ENCODE measurements around the gene STARD3. TPM values are rescaled to one million over a fixed set of nuclear protein-coding genes. Genes with fewer than 3 reads are reported as not detected.

The STARD3 gene
- total RNA-seq, 1 experiment from 2014 or later: 2,579 TPM

DNA sequence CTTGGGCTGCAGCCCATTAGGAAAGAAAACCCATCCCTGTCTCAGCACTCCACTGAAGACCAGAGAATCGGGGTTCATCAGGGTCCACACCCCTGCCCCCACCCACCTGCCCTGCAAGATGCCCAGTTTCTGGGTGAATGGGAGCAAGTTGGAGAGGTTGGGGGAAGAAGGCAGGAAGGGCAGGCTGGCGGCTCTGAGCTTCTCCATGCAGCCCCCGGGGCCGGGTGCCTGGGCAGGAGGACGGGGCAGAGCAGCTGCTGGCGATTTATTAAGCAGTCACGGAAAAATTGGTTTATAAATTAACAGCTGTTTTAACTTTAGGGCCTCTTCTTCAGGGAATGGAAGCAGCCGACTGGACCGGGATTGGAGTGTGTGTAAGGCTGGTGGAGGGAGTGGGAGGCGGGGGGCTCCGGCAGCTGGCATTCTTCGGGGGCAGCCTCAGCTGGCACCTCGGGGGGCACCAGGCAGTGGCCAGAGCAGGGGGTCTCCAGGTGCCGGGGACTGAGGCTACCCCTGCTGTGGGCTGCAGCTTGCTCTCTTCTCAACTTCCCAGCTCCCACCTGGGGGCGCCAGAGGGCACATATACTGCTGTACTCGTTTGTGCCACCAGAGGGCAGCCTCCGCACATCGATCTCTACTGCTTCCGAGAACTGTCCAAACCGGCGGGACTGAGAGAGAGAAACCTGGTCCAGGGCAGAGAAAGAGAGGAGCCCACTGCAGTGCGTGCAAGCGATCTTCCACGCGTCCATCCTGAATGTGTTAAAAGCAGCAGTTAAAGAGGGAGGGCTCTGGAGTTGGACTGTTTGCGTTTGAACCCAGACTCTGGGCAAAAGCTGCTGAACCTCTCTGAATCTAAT is 15.2 kb upstream of the STARD3 start:
- peaks cover 59% of the 10 kb centered on the region for H3K36me3 Mint-ChIP-seq (ENCODE audit: insufficient read depth, unreplicated experiment)
- intact Hi-C loops (cut with micrococcal nuclease; ENCODE audit: unreplicated experiment): loop anchor here (1.0 to 5.0 kb wide), 20 partner anchors 13 to 1229 kb away; partner anchors contain the start of genes ERBB2, IKZF3, MIEN1 and PGAP3
- H3K27me3 Mint-ChIP-seq (ENCODE audit: unreplicated experiment): peaks cover 83% of the 10 kb centered on the region
- CTCF ChIA-PET: interaction anchor here (0.5 to 161.2 kb wide), 124 partner anchors 1 to 1912 kb away, joined by 3 to 42089 read pairs (median 5); partner anchors contain the start of genes CASC3, CDK12, CSF3 and ERBB2
- peaks cover 55% of the 10 kb centered on the region for H3K4me1 Mint-ChIP-seq (ENCODE audit: low read depth, unreplicated experiment)
- no TSS peak for BruUV-seq (replicated peaks)
- peak overlapping the region; percentile 3 for H3K27ac Mint-ChIP-seq (ENCODE audit: unreplicated experiment)
- H3K9me3 Mint-ChIP-seq (ENCODE audit: low read depth, unreplicated experiment): no peaks in the 10 kb centered on the region
- peak overlapping the region; percentile 18 for H3K4me3 Mint-ChIP-seq (ENCODE audit: low read depth, unreplicated experiment)
- DNase-seq: peak; percentile 100
- no peak for TF ChIP-seq CTCF (IDR thresholded peaks at IDR 0.05; ENCODE audit: unreplicated experiment)

DNA sequence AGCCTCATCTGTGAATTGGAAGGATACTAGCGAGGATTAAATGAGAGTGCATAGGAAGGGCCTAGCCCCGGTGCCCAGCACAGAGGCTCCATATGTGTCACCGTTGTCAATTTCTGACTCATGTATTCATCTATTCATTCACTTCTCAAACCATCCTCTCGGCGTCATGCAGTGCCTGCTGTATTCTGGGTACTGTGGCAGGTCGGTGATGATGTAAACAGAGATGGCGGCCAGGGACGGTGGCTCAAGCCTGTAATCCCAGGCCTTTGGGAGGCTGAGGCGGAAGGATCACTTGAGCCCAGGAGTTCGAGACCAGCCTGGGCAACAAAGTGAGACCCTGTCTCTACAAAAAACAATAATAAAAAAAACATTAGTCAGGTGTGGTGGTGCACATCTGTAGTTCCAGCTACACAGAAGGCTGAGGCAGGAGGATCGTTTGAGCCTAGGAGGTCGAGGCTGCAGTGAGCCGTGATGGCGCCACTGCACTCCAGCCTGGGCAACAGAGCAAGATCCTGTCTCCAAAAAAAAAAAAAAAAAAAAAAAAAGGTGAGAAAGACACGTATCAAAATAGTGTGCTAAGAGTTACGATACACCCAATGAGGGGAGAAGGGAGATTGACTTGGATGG is 14.5 kb upstream of the STARD3 start:
- no peaks in the 10 kb centered on the region for H3K9me3 Mint-ChIP-seq (ENCODE audit: low read depth, unreplicated experiment)
- no TSS peak for BruUV-seq (replicated peaks)
- H3K27ac Mint-ChIP-seq (ENCODE audit: unreplicated experiment): peak overlapping the region; percentile 3
- intact Hi-C loops (cut with micrococcal nuclease; ENCODE audit: unreplicated experiment): loop anchor here (1.0 to 5.0 kb wide), 26 partner anchors 12 to 1228 kb away; partner anchors contain the start of genes ERBB2, IKZF3, MIEN1 and PGAP3
- H3K4me3 Mint-ChIP-seq (ENCODE audit: low read depth, unreplicated experiment): peak overlapping the region; percentile 18
- DNase-seq: peak; percentile 71
- CTCF ChIA-PET: interaction anchor here (0.6 to 161.2 kb wide), 72 partner anchors 2 to 1196 kb away, joined by 3 to 42089 read pairs (median 9); partner anchors contain the start of genes CASC3, CDK12, CSF3 and ERBB2
- H3K27me3 Mint-ChIP-seq (ENCODE audit: unreplicated experiment): peaks cover 83% of the 10 kb centered on the region
- TF ChIP-seq CTCF (IDR thresholded peaks at IDR 0.05; ENCODE audit: unreplicated experiment): no peak
- peaks cover 53% of the 10 kb centered on the region for H3K36me3 Mint-ChIP-seq (ENCODE audit: insufficient read depth, unreplicated experiment)
- peaks cover 50% of the 10 kb centered on the region for H3K4me1 Mint-ChIP-seq (ENCODE audit: low read depth, unreplicated experiment)

- no TSS peak for BruUV-seq (replicated peaks)
- H3K36me3 Mint-ChIP-seq (ENCODE audit: insufficient read depth, unreplicated experiment): peaks cover 43% of the 10 kb centered on the region
- no peak for TF ChIP-seq CTCF (IDR thresholded peaks at IDR 0.05; ENCODE audit: unreplicated experiment)
- H3K27ac Mint-ChIP-seq (ENCODE audit: unreplicated experiment): peak overlapping the region; percentile 2
- H3K4me3 Mint-ChIP-seq (ENCODE audit: low read depth, unreplicated experiment): peak overlapping the region; percentile 8
- no peak for DNase-seq
- CTCF ChIA-PET: interaction anchor here (0.5 to 161.2 kb wide), 95 partner anchors 3 to 1252 kb away, joined by 3 to 42089 read pairs (median 5); partner anchors contain the start of genes CASC3, CDK12, CSF3 and ERBB2
- no peaks in the 10 kb centered on the region for H3K9me3 Mint-ChIP-seq (ENCODE audit: low read depth, unreplicated experiment)
- H3K27me3 Mint-ChIP-seq (ENCODE audit: unreplicated experiment): peaks cover 83% of the 10 kb centered on the region
- intact Hi-C loops (cut with micrococcal nuclease; ENCODE audit: unreplicated experiment): loop anchor here (1.0 to 5.0 kb wide), 10 partner anchors 77 to 1227 kb away; partner anchors contain the start of genes ERBB2 and TOP2A
- peaks cover 46% of the 10 kb centered on the region for H3K4me1 Mint-ChIP-seq (ENCODE audit: low read depth, unreplicated experiment)
These were observed 13.5 kb upstream of the STARD3 start for GRCh38 chr17:39623356-39623950.

- peaks cover 34% of the 10 kb centered on the region for H3K36me3 Mint-ChIP-seq (ENCODE audit: insufficient read depth, unreplicated experiment)
- no peak for TF ChIP-seq CTCF (IDR thresholded peaks at IDR 0.05; ENCODE audit: unreplicated experiment)
- no peak overlapping the region for H3K4me3 Mint-ChIP-seq (ENCODE audit: low read depth, unreplicated experiment)
- CTCF ChIA-PET: interaction anchor here (0.6 to 161.2 kb wide), 26 partner anchors 4 to 1085 kb away, joined by 3 to 42089 read pairs (median 10); partner anchors contain the start of genes ERBB2, GRB7, GSDMA and GSDMB
- no TSS peak for BruUV-seq (replicated peaks)
- peaks cover 38% of the 10 kb centered on the region for H3K4me1 Mint-ChIP-seq (ENCODE audit: low read depth, unreplicated experiment)
- H3K27me3 Mint-ChIP-seq (ENCODE audit: unreplicated experiment): peaks cover 83% of the 10 kb centered on the region
- H3K9me3 Mint-ChIP-seq (ENCODE audit: low read depth, unreplicated experiment): no peaks in the 10 kb centered on the region
- intact Hi-C loops (cut with micrococcal nuclease; ENCODE audit: unreplicated experiment): loop anchor here (5.0 kb wide), 1 partner anchor 793 kb away; the partner anchor contains the start of gene TOP2A
- no peak for DNase-seq
- H3K27ac Mint-ChIP-seq (ENCODE audit: unreplicated experiment): no peak overlapping the region
These were observed 12.6 kb upstream of the STARD3 start for GRCh38 chr17:39624313-39624712.

Measured in Calu3 (cell line).